ENCODE measurements around the gene RINL.

- no peak for TF ChIP-seq CTCF (IDR thresholded peaks at IDR 0.05)
- no peak for TF ChIP-seq POLR2A (IDR thresholded peaks at IDR 0.05)
These were observed 39.4 kb upstream of the RINL start for GRCh38 chr19:38917516-38917915.
